ENCODE results near the gene TSHZ2. TPM values are rescaled to one million over a fixed set of nuclear protein-coding genes. Genes with fewer than 3 reads are reported as not detected.

Gene TSHZ2
- total RNA-seq, 1 experiment from 2014 or later, result 0.07 TPM

- H3T11ph ChIP-seq (ENCODE audit: low read length), result no peak overlapping the region
- no peak overlapping the region for H2BK20ac ChIP-seq (ENCODE audit: low read depth, low read length, poor library complexity, severe bottlenecking)
- H3K79me1 ChIP-seq (ENCODE audit: insufficient read depth, low read depth, low read length, poor library complexity, severe bottlenecking), result no peaks in the 10 kb centered on the region
- no peak for DNase-seq
- no peak overlapping the region for H3K9ac ChIP-seq (ENCODE audit: extremely low read depth, insufficient read length, low read length)
- no peaks in the 10 kb centered on the region for H3K23me2 ChIP-seq (ENCODE audit: insufficient read length, low read depth, low read length, poor library complexity, severe bottlenecking)
- H3K36me3 Mint-ChIP-seq (ENCODE audit: insufficient read depth in 1 of 3, low read depth in 3 of 3), result peaks cover 0 to 3% (median 0%) of the 10 kb centered on the region in 3 experiments; a peak in 1 of 7 replicates
- no peak overlapping the region for H3K56ac ChIP-seq (ENCODE audit: insufficient read length, low read depth, low read length)
- no peaks in the 10 kb centered on the region for H3K27me3 ChIP-seq (ENCODE audit: insufficient read depth, low read length)
- H3K27ac ChIP-seq (ENCODE audit: insufficient read length, low read depth, low read length), result no peak overlapping the region
- H3K9me3 Mint-ChIP-seq, result peaks cover 2 to 4% of the 10 kb centered on the region in 2 experiments; a peak in 2 of 5 replicates
- no peak overlapping the region for H3K4me2 ChIP-seq (ENCODE audit: insufficient read depth, insufficient read length, low read length)
- H3K14ac ChIP-seq (ENCODE audit: insufficient read depth, low read length), result no peak overlapping the region
- H3K4ac ChIP-seq (ENCODE audit: low read depth, low read length), result no peak overlapping the region
- no peaks in the 10 kb centered on the region for H3K9me3 ChIP-seq (ENCODE audit: control insufficient read depth, low read depth, low read length)
- no peak overlapping the region for H2AK5ac ChIP-seq (ENCODE audit: insufficient read length, low read length)
- no peak overlapping the region for H2BK15ac ChIP-seq (ENCODE audit: low read depth, low read length)
- H4K5ac ChIP-seq (ENCODE audit: insufficient read length, low read depth, low read length), result no peak overlapping the region
- H3K27ac Mint-ChIP-seq, result no peak overlapping the region
- no peak for TF ChIP-seq CTCF (conservative IDR thresholded peaks at IDR 0.05)
- no peak overlapping the region for H3K23ac ChIP-seq (ENCODE audit: insufficient read length, low read depth, low read length)
- H3K4me1 ChIP-seq (ENCODE audit: insufficient read depth, low read length), result no peaks in the 10 kb centered on the region
- no peak overlapping the region for H2BK120ac ChIP-seq (ENCODE audit: low read depth, low read length, poor library complexity, severe bottlenecking)
- no peaks in the 10 kb centered on the region for H3K4me1 Mint-ChIP-seq
- no peak overlapping the region for H4K91ac ChIP-seq (ENCODE audit: insufficient read length, low read depth, low read length)
- no peak overlapping the region for H3K18ac ChIP-seq (ENCODE audit: insufficient read length, low read depth, low read length)
- no peak overlapping the region for H2AFZ ChIP-seq (ENCODE audit: low read length)
- no peaks in the 10 kb centered on the region; the same call in none of the 2 replicates for H3K27me3 Mint-ChIP-seq (ENCODE audit: low read depth)
- H2BK12ac ChIP-seq (ENCODE audit: insufficient read length, low read depth, low read length), result no peak overlapping the region
- WGBS (ENCODE audit: extremely low coverage, insufficient read length, low lambda C conversion rate), result no CpG with 5 or more reads among the region's 6 CpGs
- H4K8ac ChIP-seq (replicated peaks; ENCODE audit: insufficient read length, low read depth, low read length), result no peak overlapping the region
- H3K79me2 ChIP-seq (ENCODE audit: insufficient read depth, low read length), result no peaks in the 10 kb centered on the region
- no peak overlapping the region for H3K4me3 Mint-ChIP-seq
- no peak overlapping the region for H2BK5ac ChIP-seq (ENCODE audit: insufficient read length, low read length)
- no peaks in the 10 kb centered on the region for H4K20me1 ChIP-seq (ENCODE audit: control insufficient read depth, insufficient read depth, insufficient read length)
Observed at GRCh38 chr20:53019464-53019863, 47.3 kb downstream of the TSHZ2 start.

All from H9 (cell line).